GM12878 (cell line): ENCODE results near the gene RAD51B. TPM values are rescaled to one million over a fixed set of nuclear protein-coding genes. Genes with fewer than 3 reads are reported as not detected.

ENCODE experiments used
- ATAC-seq: fragments of 200-7000 bp; cut with Tn5 transposase; 3 replicates; pipeline ENCODE4 v1.9.1; 2020; ENCODE audit warnings: mild to moderate bottlenecking, moderate library complexity
- BruUV-seq: library from RNA; stranded (reverse); fragments of 400-500 nt; replicated peaks from 2 replicates; lab custom pipeline; 2021; lab: Mats Ljungman, UMichigan
- CTCF ChIA-PET: fragments of 300-600 bp; sonication (Branson Sonifier 250); formaldehyde crosslinking; extraction: SDS; loops from one replicate; lab custom pipeline; 2021; ENCODE audit warnings: inconsistent platforms; lab: Yijun Ruan, JAX
- POLR2A ChIA-PET: fragments of 350-600 bp; formaldehyde crosslinking; extraction: SDS; loops from one replicate; lab custom pipeline; 2021; ENCODE audit warnings: inconsistent platforms; lab: Charles Lee
- RAD21 ChIA-PET: fragments of 300-600 bp; sonication (Branson Sonifier 250); formaldehyde crosslinking; loops from one replicate; lab custom pipeline; 2023; ENCODE audit warnings: antibody characterized with exemption; ENCODE audit not compliant: unreplicated experiment; lab: Charles Lee
- SMC1A ChIA-PET: fragments of 300-600 bp; sonication (Branson Sonifier 250); formaldehyde crosslinking; loops from one replicate; lab custom pipeline; 2023; ENCODE audit not compliant: unreplicated experiment, uncharacterized antibody; lab: Charles Lee
- DNase-seq: peaks from one replicate; pipeline ENCODE4 v3.0.0-alpha.2; 2011; ENCODE audit warnings: low read depth, low spot score
- FAIRE-seq: peaks from 3 replicates; lab custom pipeline; 2011; peaks lifted over from hg19 to GRCh38; lab: Jason Lieb, UNC
- H2AFZ ChIP-seq: 2 replicates; pipeline ENCODE4 v1.6.0; 2011; ENCODE audit warnings: low read depth, low read length, control low read depth; ENCODE audit not compliant: control insufficient read depth
- H3K27ac ChIP-seq: 2 replicates; pipeline ENCODE4 v1.5.1; 2011; ENCODE audit warnings: control low read depth; ENCODE audit not compliant: control insufficient read depth, insufficient read depth
- H3K27me3 ChIP-seq, 2 experiments: replicated peaks in 1 of 2; 2 replicates each; pipeline versions ENCODE4 v1.6.0 to v1.6.1; 2011; ENCODE audit warnings: low read length in 1 of 2; ENCODE audit not compliant: control insufficient read depth in 2 of 2, insufficient read depth in 2 of 2
- H3K36me3 ChIP-seq, 2 experiments: 2 replicates each; pipeline ENCODE4 v1.5.1; 2011; ENCODE audit warnings: low read length in 1 of 2; ENCODE audit not compliant: control insufficient read depth in 2 of 2, insufficient read depth in 2 of 2
- H3K4me1 ChIP-seq: 2 replicates; pipeline ENCODE4 v1.6.1; 2011; ENCODE audit warnings: mild to moderate bottlenecking, low read length, moderate library complexity, mixed read lengths; ENCODE audit not compliant: control insufficient read depth, insufficient read depth
- H3K4me2 ChIP-seq: 2 replicates; pipeline ENCODE4 v1.6.0; 2011; ENCODE audit warnings: control low read depth; ENCODE audit not compliant: control insufficient read depth, insufficient read depth
- H3K4me3 ChIP-seq: fragments of 200-600 bp; sonication (generic); 2 replicates; pipeline ENCODE4 v1.5.1; 2016
- H3K79me2 ChIP-seq: 2 replicates; pipeline ENCODE4 v1.6.0; 2011; ENCODE audit warnings: low read length; ENCODE audit not compliant: control insufficient read depth, insufficient read depth
- H3K9ac ChIP-seq: 2 replicates; pipeline ENCODE4 v1.8.0; 2011; ENCODE audit warnings: low read length, control low read depth, mixed read lengths; ENCODE audit not compliant: control insufficient read depth, insufficient read depth
- H3K9me3 ChIP-seq: replicated peaks from 3 replicates; pipeline ENCODE4 v1.5.1; 2011; ENCODE audit warnings: mild to moderate bottlenecking, low read length; ENCODE audit not compliant: control insufficient read depth, insufficient read depth
- H4K20me1 ChIP-seq: 2 replicates; pipeline ENCODE4 v1.6.0; 2011; ENCODE audit not compliant: control insufficient read depth, insufficient read depth
- CEBPZ ChIP-seq: fragments of 150-350 bp; IDR thresholded peaks from 2 replicates; pipeline ENCODE4 v1.6.1; 2016; ENCODE audit warnings: low read depth, low read length
- DPF2 ChIP-seq: fragments of 450-650 bp; IDR thresholded peaks from 2 replicates; pipeline ENCODE4 v1.6.1; 2017; ENCODE audit warnings: mild to moderate bottlenecking
- FOXM1 ChIP-seq: IDR thresholded peaks from 2 replicates; pipeline ENCODE4 v1.6.1; 2012; ENCODE audit warnings: low read depth, mild to moderate bottlenecking, inconsistent platforms, low read length, moderate library complexity
- HCFC1 ChIP-seq: fragments of 150-350 bp; IDR thresholded peaks from 2 replicates; pipeline ENCODE4 v1.6.1; 2014; ENCODE audit warnings: low read length
- PAX5 ChIP-seq: IDR thresholded peaks from 2 replicates; pipeline ENCODE4 v1.6.1; 2011; ENCODE audit warnings: low read depth, low read length, borderline replicate concordance
- POLR2AphosphoS2 ChIP-seq: IDR thresholded peaks from 2 replicates; pipeline ENCODE4 v1.6.1; 2011; ENCODE audit warnings: low read depth, mild to moderate bottlenecking, low read length, improper control_type of control experiment, moderate library complexity
- SP1 ChIP-seq: IDR thresholded peaks from one replicate; pipeline ENCODE4 v1.6.1; 2011; ENCODE audit warnings: low read depth, low read length
- TCF3 ChIP-seq: IDR thresholded peaks from 2 replicates; pipeline ENCODE4 v1.6.1; 2012; ENCODE audit warnings: low read depth, mild to moderate bottlenecking, low read length, borderline replicate concordance; ENCODE audit not compliant: insufficient read depth
- USF1 ChIP-seq: IDR thresholded peaks from 2 replicates; pipeline ENCODE4 v1.6.1; 2011; ENCODE audit warnings: borderline replicate concordance, low read depth, mild to moderate bottlenecking, moderate library complexity, mixed read lengths, low read length; ENCODE audit not compliant: insufficient read depth; ENCODE audit errors: extremely low read length
- ZNF217 ChIP-seq: fragments of 450-650 bp; IDR thresholded peaks from 2 replicates; pipeline ENCODE4 v1.6.1; 2017; ENCODE audit warnings: antibody characterized with exemption, mild to moderate bottlenecking
- WGBS: methylation state at CpG from one replicate; pipeline ENCODE4 v1.1.6; 2016; ENCODE audit warnings: low lambda C conversion rate; ENCODE audit not compliant: insufficient replicate concordance, insufficient coverage; ENCODE audit errors: missing lambda C conversion rate; 5-methylcytosine and 5-hydroxymethylcytosine counted together
- in situ Hi-C: fragments of 300-500 bp; cut with MboI; formaldehyde crosslinking; loops from 9 replicates; pipeline ENCODE4 v1.14.3; 2018; ENCODE audit warnings: mixed read lengths
- intact Hi-C: fragments of 100-400 bp; cut with micrococcal nuclease; formaldehyde crosslinking; loops from one replicate; pipeline ENCODE4 v1.14.2; 2022; ENCODE audit not compliant: unreplicated experiment
- polyA plus RNA-seq, 11 experiments: library from polyadenylated mRNA; depleted of rRNA in 4 of 11; unstranded in 6 of 11; stranded (reverse) in 5 of 11; fragments of >200 nt; fragmentation: Nextera tagmentation in 4 of 11; fragmentation: Illumina TruSeq in 1 of 11; extraction: Ambion mirVana in 4 of 11; extraction: Trizol in 1 of 11; gene quantifications; 1 replicate in 1 of 11; 2 replicates in 10 of 11; pipeline versions ENCODE4 v1.2.1 to v1.2.3, GENCODE V29; 2011 to 2016; ENCODE audit warnings: inconsistent platforms in 2 of 11, missing spikeins in 2 of 11, low read depth in 1 of 11
- total RNA-seq, 4 experiments: library from RNA; depleted of rRNA in 3 of 4; stranded (reverse); fragments of >200 nt in 3 of 4; fragmentation: Illumina TruSeq in 1 of 4; extraction: Trizol in 1 of 4; gene quantifications; 2 replicates each; pipeline versions ENCODE4 v1.2.1 to v1.2.3, GENCODE V29; 2013 to 2021

The RAD51B gene
- total and polyA plus RNA-seq, 10 of the 15 experiments (the other 5 are each of a cell fraction or from before 2014, with no cell fraction given), result 9.8 to 26.8 (median 21.3) TPM

GRCh38 chr14:68747393-68747792 is 927.8 kb downstream of the RAD51B start (continued):
- TF ChIP-seq CEBPZ, result no peak
- no peak for TF ChIP-seq USF1

GRCh38 chr14:68748260-68748659 is 928.7 kb downstream of the RAD51B start:
- Histone ChIP-seq H3K27me3 (no peaks in the 10 kb centered on the region), H3K4me2 (no peak overlapping the region), H3K27ac (no peak overlapping the region), H3K4me1 (no peaks in the 10 kb centered on the region), H3K4me3 (no peak overlapping the region), H3K9me3 (no peaks in the 10 kb centered on the region), H3K9ac (no peak overlapping the region), H2AFZ (no peak overlapping the region), H3K79me2 (no peaks in the 10 kb centered on the region), H3K36me3 (no peaks in the 10 kb centered on the region), H4K20me1 (no peaks in the 10 kb centered on the region)
- no peak for FAIRE-seq
- BruUV-seq, result no TSS peak
- ChIA-PET POLR2A (no interaction called here), SMC1A (interaction anchor here (1.0 kb wide), 1 partner anchor 77 kb away, joined by 3 read pairs; no protein-coding TSS in a partner anchor), RAD21 (interaction anchor here (0.6 kb wide), 1 partner anchor 632 kb away, joined by 3 read pairs; no protein-coding TSS in a partner anchor), CTCF (no interaction called here)
- 55% methylated on average over 10 of the region's 10 CpGs for WGBS
- intact Hi-C loops, result no loop called here
- DNase-seq, result no peak
- TF ChIP-seq POLR2AphosphoS2 (no peak), FOXM1 (no peak), PAX5 (no peak), DPF2 (no peak), HCFC1 (no peak), SP1 (no peak), TCF3 (no peak), ZNF217 (no peak)
- no peak for ATAC-seq
- in situ Hi-C loops, result no loop called here
